Stimulated activated CD8-positive, alpha-beta memory T cell treated with anti-CD3 and anti-CD28 coated beads, Interleukin-15, amount 100 ng/mL, for 24 hours (primary cell): Measurements from ENCODE around the gene CBX4.

Experiments used
- DNase-seq: peaks from one replicate; pipeline ENCODE4 v3.0.0-alpha.2; 2020; ENCODE audit warnings: low read depth

Gene CBX4

DNA sequence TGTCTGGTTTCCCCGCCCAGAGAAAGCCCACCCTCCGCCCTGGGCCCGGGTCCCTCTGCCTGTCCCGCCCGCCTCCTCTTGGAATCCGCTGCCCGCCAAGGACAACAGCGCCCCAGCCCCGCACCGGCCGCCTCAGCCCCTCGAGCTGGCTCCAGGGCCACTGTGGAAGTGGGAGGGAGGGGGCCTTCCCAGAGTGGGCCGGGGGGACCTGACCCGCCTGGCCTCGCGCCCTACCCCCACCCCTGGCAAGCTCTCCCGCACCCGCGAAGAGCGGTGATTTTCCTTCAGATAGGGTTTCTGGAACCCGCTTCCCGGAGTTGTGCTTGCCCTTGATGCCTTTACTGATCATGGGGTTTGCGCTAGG lies 40.1 kb downstream of the CBX4 start:
- no peak for DNase-seq

DNA sequence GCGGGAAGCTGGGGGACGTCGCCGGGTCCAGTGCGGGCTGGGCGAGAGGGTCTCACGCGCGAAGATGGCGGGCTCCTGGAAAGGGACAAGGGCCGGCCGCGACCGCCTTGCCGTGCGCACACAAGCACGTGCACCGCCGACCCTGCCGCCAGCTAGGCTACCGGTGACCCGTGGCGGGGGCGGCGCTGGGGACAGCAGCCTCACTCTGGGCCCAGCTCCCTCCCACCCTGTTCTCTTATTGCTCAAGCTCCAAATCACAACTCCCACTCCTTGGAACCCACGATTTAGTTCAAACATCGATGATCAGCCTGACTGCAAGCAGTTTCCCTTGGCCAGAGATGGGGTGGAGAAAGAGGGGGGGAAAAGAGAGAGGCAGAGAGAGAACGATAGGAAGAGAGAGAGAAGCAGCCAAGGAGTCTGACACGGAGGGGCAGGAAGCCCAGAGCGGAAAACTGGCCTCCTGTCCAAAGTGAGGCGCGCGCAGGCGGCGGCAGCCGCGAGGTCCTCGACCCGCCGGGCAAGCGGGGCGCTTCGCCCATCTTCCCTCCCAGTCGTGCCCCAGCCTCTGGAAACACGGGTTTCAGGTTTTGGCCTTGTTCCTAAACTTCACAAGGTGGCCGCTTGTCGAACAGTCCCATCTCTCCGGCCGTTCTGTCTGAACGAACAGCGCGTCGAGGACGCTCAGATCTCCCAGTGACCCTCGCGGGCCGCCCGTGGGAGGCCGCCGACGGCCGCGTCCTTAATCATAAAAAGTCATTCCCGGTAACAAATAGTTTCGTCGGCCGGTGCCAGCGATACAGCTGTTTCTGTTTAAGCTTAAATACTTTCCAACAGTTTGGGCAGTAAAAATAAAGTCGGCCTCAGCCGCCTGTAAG lies 40.7 kb downstream of the CBX4 start:
- DNase-seq, result no peak

DNA sequence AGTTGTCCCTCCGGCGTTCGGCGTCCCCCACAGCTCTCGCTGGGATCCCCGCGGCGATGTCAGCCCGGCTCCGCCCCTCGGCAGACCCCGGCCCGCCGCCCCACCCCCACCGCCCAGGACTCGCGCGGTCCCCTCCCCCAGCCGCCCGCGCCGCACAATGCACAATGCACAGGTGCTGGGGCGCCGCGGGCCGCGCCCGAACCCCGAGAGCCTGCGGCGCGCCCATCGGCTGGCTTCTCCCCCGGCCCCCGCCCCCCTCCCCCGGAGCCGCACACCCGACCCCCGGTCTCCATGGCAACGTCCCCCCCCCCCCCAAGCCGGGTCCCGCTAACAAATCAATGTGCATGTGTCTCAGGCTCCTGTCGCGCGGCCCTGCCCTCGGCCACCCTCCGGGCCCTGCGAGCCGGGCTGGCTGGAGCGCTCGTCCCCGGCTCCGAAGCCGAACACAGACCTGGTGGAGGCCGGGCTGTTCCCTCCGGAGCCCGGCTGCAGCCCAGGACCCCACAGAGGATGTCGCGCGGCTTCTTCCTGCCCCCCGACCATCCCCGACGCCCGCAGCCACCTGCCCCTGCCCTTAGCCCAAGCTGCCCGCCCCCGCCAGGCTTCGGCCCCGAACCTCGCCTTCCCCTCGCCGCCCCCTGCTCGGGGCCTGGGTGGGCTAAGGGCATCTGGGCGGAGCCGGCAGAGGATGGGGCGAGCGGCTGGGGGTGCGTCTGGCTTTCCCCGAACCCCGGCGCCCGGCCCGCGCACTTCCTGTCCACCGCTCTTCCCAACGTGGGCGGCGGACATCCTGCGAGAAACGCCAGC lies 41.5 kb downstream of the CBX4 start:
- DNase-seq, result no peak

DNA sequence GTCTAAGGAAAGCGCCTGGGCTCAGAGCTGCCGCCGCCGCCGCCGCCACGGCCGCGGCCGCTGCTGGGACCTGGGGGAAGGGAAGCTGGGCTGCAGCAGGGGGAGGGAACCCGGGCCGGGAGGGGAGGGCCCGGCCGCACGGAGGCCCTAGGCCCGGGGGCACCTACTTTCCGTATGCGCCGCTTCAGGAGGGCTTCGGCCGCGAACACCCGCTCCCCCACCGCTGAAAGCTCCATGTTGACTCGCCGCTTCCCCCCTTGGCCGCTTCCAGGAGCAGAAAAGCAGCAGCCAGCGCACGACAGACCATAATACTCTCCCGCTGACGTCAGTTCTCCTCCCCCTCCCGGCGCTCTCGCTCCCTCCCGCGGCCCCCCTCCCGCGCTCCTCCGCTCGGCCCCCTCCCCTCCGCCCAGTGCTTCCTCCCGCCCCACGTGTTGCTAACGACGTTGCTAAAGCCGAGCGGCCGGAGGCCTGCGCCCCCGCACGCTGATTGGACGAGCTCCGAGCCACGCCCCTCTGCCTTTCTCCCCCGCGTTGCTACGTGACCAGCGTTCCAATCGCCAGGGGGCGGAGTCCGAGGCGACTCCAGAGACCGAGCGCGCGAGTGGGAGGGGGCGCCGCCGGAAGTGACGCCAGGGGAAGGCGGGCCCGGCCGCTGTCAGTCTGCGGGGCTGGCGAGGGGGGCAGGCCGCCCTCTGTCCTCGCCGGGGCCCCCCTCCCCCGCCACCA lies 42.3 kb downstream of the CBX4 start, which contains the start of gene CBX8:
CBX8 (minus strand) TSS at position 315 of the 729 bp plus-strand sequence; CDS start at position 236, 79 bp downstream.
- peak; percentile 97 for DNase-seq

DNA sequence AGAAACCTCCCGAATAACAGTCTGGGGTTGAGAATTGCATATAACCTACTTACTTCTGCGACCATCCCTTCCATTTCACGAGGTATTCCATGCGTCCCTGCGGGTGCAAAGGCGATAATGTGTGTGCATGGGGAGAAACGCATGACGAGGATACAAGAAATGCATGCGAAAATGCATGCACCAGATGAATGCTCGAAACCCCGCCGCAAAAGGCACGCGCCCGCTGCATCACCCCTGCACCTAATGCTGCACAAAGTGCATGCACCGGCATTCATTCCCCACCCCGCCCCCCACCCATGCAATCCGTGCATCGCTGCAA lies 42.8 kb downstream of the CBX4 start:
- DNase-seq, result no peak

DNA sequence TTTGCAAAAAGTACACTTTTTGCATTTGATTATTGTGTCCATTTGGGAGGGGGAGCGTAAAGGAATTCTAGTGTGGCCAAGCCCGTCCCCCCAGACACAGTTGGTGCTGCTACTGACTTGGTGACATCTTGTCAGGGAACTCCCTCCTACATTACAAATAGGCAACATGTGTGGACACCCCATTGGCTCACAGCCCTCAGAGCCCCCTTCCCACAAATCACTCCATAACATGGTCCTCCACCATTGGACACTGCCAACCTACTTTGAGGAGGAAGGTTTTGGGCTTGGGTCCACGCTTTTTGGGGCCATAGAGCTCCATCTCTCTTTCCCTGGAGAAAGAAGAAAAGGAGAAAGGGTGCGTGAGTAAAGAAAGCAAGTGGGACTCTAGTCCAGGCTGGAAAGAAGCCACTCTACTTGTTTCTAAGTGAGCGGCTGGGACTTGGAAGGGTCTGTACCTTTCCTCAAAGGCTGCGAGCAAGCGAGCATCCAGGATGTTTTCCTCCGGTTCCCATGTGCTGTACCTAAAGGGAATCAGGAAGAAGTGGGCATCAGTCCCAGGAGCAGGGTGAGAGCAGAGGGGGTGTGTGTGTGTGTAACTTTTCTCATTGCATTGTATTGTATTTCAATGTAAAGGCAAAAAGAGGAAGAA lies 43.3 kb downstream of the CBX4 start:
- DNase-seq, result no peak

DNA sequence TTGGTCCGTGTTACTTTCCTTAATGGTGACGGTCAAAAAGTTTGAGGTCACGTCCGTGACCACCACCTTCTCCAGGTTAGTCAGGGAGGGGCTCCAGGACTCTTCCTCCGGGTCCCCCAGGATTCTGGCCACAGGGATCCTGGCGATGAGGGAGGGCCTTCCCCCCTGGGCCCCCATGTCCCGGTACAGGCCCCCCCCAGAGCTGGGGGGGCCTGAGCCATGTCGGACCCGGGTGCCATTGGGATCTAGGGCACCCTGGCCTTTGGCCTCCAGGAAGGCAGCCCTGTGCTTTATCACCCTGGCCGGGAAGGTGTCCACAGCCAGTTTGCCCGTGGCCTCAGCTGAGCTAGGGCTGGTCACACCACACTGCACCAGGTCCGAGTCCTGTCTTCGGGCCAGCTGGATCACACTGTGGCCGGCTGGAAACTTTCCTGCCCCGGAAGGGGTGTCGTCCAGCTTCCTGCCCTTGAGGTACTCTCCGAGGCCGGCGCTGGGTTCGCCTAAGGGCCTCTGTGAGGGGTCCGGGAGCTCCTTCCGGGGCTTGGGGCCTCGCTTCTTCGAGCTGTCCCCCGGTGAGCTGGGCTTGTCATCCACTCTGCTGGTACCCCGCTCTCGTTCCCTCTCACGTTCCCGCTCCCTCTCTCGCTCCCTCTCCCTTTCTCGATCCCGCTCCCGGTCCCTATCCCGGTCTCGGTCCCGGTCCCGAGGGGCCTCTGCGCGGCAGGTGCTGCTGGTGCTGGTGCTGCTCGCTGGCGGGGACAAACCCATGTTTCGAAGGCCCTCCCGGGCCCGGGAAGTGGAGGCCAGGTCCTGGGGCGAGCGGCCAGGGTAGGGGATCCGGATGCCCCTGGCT lies 44.4 kb downstream of the CBX4 start:
- no peak for DNase-seq

DNA sequence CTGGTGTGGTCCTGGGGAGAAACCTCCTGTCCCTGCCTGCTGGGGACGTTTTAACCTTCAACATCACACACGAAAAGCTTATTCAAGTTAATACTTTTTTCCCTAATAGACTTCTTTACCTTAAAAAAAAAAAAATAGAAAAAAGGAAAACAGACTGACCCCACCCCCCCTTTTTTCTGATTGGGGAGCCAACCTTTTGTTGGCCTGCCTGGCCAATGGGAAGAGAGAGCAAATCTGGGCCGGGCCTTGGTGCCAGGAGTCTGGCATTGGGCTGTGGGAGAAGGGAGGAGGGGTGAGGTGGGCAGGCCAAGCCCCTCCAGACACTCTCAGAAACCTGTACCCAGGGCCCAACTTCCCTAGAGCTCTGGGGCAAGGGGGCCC lies 45.3 kb downstream of the CBX4 start:
- DNase-seq, result no peak

DNA sequence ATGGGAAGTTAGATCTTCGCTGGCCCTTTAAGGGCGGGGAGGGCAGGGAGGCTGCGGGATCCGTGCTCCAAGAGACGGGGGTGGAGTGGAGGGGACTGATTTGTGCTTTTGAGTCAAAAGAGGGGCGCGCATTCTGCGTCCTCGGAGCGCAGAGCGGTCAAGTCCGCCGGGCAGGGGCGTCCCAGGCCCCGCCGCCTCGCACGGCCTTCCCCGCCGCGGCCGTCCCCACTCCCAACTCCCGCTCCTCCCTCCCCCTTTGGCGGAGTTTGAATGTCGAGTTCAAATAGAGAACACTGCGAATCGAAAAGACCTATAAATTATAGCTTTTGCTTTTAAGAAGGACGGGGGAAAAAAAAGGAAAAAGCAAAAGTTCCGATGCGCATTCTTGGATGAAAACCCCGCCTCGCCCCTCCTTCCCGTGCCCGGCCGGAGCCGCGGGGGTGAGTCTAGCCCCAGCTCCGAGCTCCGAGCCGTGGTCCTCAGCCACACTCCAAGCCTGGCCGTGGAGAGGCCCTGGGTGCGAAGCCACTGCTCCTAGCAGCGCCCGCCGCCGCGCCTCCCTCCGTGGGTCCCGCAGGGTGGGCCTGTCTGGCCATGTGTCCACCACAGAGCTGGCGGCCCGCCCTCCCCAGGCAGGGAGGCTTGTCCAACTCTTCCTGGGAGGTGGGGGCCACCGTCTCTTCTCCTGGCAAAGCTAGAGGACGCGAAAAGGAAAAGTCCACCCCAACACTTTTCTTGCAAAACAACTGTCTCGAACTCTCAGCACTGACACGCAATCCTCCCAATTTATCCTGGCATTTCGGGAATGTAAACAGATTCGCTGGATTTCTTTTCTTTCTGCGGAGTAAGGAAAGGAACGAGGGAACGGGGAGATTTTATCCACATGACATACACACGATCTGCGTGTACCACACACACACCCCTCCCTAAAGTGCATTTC lies 46.0 kb downstream of the CBX4 start:
- no peak for DNase-seq

DNA sequence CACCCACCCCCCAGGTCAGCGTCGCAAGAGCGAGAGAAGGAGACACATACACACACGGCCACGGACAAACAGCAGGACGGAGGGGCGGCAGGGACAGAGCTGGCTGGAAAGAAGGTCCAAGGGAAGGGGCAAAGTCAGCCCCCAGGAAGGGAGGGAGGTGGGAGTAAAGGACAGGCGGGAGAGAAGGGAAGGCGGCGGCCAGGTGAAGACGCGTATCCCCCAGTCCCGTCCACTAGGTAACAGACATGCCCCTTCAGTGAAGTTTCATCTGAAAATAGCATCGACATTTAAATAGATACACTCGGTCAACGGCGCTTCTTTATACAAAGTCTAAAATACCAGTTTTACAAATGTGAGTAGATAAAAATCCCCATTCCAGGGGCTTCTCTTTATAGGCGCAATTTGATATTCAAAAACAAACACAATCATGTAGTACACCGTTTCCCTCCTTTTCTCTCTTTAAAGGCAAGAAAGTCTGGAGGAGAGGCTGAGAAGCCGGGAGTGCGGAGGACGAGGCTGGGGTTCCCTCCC lies 46.8 kb downstream of the CBX4 start:
- DNase-seq, result no peak

DNA sequence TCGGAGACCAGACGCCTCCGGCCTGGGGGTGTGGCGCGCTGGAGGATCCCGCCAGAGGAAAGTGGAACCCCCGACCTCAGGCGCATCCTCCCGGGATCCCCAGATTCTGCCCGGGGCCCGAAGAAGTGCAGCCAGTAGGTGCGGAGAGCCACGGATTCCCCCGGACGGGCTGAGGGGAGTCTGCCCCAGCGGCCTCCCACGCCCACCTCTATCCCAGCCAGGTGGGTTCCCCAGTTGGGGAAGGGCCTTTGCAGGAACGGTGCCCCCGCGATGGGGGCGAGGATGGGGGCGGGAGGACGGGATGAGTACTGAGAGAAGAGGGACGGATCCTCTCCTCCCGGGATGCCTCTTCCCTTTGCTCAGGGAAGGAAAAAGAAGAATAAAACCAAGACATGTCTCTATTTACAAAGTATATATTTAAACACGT lies 47.5 kb downstream of the CBX4 start:
- no peak for DNase-seq

DNA sequence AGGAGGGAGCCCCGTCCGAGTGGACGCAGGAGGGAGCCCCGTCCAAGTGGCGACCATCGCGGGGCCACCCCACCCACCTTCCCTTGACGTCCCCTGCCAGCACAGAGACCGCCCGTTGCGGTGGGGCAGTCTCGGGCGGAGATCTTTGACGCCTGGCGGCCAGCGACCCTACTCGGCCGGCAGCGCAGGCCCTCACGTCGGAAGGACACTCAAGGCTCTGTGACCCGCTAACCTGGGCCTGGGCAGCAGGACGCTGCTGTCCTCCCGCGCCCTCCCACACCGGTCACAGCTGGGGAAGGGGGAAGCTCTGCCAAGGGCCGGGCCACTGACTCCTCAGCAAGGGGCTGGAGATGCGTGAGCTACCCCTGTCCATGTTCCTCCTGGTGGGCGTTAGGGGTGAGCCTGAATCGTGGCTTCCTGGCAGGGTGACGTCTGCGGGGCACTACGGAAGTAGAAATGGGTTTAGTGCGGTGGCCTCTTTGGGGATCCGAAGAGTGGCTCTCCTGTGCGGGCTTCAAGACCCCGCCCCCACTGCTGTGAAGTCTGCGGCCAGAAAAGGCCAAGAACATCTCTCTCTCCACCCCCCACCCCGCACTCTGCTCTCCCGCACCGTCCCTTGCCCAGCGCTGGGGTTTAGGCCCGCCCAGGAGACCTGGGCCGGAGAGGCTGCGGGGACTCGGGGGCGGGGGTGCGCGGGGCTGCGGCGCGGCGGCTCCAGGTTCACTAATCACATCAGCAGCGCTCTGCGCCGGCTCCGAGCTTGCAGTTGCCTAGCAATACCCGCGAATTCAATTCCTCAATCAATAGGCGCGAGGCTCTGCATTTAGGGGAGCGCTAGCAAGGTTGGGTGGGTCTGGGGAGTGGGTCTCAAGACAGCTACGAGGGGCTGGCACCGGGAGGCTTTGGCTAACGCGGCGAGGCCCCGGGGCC lies 48.2 kb downstream of the CBX4 start:
- DNase-seq, result no peak

DNA sequence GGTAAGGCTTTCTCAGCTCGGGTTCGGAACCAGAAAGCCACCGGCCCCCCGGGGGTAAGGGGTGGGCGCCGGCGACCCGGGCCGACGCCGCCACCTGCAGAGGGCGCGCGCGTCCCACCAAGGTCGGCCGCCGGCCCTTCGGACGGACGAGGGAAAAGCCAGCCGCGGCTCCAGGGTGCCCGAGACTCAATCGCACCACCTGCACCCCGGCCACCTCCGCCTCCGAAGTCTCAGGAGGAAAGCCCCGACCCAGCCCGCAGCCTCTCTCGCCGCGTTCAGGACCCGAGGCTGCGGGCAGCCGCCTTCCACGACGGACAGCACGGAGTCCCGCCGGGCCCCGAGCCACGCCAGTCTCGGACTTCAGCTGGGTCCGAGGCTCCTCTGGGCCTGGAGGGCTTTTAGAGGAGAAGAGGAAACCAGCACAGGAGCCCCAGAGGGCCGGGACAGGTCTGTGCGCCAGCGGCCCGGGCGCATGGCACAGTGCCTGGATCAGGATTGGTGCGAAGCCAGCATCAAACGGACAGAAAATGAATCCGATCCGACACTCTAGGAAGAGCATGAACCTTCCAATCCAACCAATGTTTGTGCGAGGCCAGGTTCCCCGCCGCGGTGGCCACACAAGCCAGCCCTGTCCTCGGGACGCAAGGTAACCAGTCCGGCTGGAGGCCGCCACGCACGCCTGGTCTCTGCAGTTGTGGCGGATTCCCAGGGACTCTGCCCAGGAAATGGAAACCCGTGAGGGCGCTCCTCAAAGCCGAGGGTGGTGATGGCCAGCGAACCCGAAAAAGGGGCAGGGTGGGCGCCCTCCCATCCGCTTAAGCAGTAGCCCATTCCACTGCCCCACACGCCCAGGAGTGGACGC lies 49.1 kb downstream of the CBX4 start:
- DNase-seq, result no peak

DNA sequence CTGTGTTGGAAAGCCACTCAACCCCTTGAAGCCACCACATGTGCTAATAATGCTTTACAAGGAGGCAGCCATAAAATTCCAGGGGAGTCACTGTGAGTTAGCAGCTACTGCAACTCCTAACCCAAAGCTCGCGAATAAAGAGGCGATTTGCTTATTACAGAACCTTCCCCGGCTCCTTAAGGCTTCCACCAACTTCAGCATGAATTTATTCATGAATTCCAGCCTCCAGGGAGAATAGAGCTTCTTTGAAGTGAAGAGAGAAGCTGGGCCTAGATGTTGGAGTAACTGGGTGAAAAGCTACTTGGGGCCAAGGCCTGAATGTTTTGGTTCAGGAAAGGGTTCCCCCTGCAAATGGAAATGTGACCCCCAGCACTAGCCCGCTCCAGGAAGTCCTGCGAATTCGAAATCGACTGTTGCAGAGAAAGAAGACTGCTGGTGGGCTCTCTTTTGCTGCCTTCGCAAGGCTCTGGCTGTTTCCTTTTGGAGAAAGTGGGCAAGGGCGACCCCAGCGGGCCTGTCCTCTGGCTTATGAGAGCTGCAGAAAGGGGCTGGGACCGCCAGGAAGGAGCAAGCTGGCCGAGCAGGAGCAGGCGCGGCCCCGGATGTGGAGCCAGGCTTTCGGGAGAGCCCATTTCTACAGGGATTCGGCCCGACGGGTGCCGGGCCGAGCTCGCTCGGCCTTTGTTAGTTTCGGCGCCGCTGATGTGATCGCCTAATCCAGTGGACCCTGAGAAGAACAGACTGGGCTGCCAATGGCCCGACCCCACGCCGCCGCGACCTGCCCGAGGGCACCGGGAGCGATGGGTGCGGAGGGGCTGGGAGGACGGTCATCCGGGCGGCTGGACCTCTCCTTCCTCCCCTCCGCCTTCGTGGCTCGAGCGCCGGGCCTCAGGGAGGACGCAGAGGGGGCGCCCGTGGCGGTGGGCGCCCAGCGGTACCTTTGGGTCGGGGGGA lies 50.0 kb downstream of the CBX4 start:
- no peak for DNase-seq

DNA sequence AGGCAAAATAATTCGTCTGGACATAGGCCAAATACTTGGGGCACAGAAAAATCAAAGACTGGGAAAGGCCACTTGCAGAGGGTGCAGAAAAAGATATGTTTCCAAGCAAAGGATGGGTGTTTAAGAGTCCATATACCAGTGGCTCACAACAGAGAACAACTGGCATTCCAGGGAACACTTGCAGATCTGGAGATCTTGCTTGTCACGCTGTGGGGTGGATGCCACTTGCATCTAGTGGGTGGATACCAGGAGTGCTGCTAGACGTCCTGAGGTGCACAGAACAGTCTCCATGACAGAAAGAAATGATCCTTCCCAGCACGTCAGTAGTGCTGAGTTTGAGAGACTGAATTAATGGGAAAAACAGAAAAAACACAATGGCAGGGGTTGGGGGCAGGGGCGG lies 50.8 kb downstream of the CBX4 start:
- DNase-seq, result no peak

DNA sequence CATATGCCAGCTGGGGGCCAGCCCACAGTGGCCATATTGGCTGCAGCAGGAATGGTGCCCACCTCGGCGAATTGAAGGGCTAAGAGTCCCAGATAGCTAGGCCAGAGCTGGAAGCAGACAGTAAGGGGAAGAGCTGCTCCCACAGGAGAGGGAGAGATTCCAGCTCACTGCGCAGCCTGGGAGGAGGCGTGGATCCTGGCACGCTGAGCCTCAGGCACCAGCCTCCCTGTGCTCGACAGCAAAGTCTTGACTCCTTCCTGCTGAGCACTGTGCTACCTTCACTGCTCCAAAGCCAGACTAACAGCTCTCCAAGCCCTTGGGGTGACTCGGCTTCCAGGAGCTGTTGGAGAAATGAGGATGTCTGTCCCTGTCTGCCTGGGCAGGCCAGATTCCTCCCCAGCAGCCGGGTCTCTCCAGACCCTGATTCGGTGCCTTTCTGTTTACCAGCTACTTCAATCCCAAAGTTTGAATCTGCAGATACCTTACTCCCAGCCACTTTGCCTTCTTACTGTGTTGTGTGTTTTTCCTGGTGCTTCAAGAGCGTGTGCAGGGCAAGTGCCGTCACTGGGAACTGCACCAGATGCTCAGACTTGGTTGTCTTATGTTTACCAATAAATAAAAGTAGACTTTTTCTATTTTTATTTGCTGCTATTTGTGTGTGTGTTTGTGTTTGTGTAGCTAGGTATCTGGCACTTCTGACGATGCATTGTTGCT lies 52.2 kb downstream of the CBX4 start:
- no peak for DNase-seq
